IPS-18c (cell line): ENCODE data around the gene TEX36.
"Not testable (repeated sequence)": the region's sequence is repeated elsewhere in the genome, so short reads cannot be mapped to it uniquely, and the experiment has no call there.

Source experiments
- H3K4me3 ChIP-seq: 2 replicates; pipeline ENCODE4 v1.7.0; 2013; ENCODE audit warnings: low read depth, mild to moderate bottlenecking, low read length, moderate library complexity; ENCODE audit not compliant: insufficient read depth
- H3K9me3 ChIP-seq: one replicate; pipeline ENCODE4 v1.6.1; 2013; ENCODE audit warnings: mild to moderate bottlenecking, low read length, moderate library complexity; ENCODE audit not compliant: control insufficient read depth, insufficient read depth

TEX36 gene

GRCh38 chr10:125696884-125697283, 13.9 kb upstream of the TEX36 start:
- not testable (repeated sequence) for H3K9me3 ChIP-seq, H3K4me3 ChIP-seq

- H3K4me3 ChIP-seq: no peak overlapping the region
These were observed 11.9 kb upstream of the TEX36 start for GRCh38 chr10:125694883-125695282.

GRCh38 chr10:125693524-125693847, 10.5 kb upstream of the TEX36 start:
- Histone ChIP-seq H3K9me3 (no peaks in the 10 kb centered on the region), H3K4me3 (no peak overlapping the region)

More at GRCh38 chr10:125694883-125695282, 11.9 kb upstream of the TEX36 start:
- H3K9me3 ChIP-seq: no peaks in the 10 kb centered on the region

GRCh38 chr10:125692601-125693523, 9.9 kb upstream of the TEX36 start:
- H3K9me3 ChIP-seq: no peaks in the 10 kb centered on the region
- no peak overlapping the region for H3K4me3 ChIP-seq

- Histone ChIP-seq H3K9me3 (no peaks in the 10 kb centered on the region), H3K4me3 (no peak overlapping the region)
These were observed 9.2 kb upstream of the TEX36 start for GRCh38 chr10:125692196-125692595.

GRCh38 chr10:125691160-125691981, 8.4 kb upstream of the TEX36 start:
- H3K9me3 ChIP-seq: no peaks in the 10 kb centered on the region
- H3K4me3 ChIP-seq: no peak overlapping the region

GRCh38 chr10:125689955-125690569, 7.1 kb upstream of the TEX36 start:
- H3K9me3 ChIP-seq: no peaks in the 10 kb centered on the region
- H3K4me3 ChIP-seq: no peak overlapping the region

GRCh38 chr10:125687507-125688185, 4.7 kb upstream of the TEX36 start:
- H3K9me3 ChIP-seq: peaks cover 2% of the 10 kb centered on the region
- no peak overlapping the region for H3K4me3 ChIP-seq

- H3K4me3 ChIP-seq: no peak overlapping the region
These were observed 1.6 kb upstream of the TEX36 start for GRCh38 chr10:125684581-125684980.

GRCh38 chr10:125683821-125684220, 858 bp upstream of the TEX36 start:
- H3K9me3 ChIP-seq: peaks cover 2% of the 10 kb centered on the region
- H3K4me3 ChIP-seq: no peak overlapping the region

More at GRCh38 chr10:125684581-125684980, 1.6 kb upstream of the TEX36 start:
- peaks cover 2% of the 10 kb centered on the region for H3K9me3 ChIP-seq

- Histone ChIP-seq H3K9me3 (peaks cover 2% of the 10 kb centered on the region), H3K4me3 (no peak overlapping the region)
These were observed 3.5 kb downstream of the TEX36 start for GRCh38 chr10:125679436-125679835.

GRCh38 chr10:125672884-125673283, 10.1 kb downstream of the TEX36 start:
- Histone ChIP-seq H3K4me3 (no peak overlapping the region), H3K9me3 (no peaks in the 10 kb centered on the region)

GRCh38 chr10:125662584-125662983, 20.4 kb downstream of the TEX36 start:
- no peak overlapping the region for H3K4me3 ChIP-seq
- H3K9me3 ChIP-seq: peaks cover 3% of the 10 kb centered on the region

GRCh38 chr10:125661941-125662515, 20.9 kb downstream of the TEX36 start:
- Histone ChIP-seq H3K9me3 (no peaks in the 10 kb centered on the region), H3K4me3 (no peak overlapping the region)

GRCh38 chr10:125661431-125661940, 21.5 kb downstream of the TEX36 start:
- no peak overlapping the region; the same call in 1 of the 2 replicates for H3K4me3 ChIP-seq
- H3K9me3 ChIP-seq: no peaks in the 10 kb centered on the region

GRCh38 chr10:125659071-125659470, 23.9 kb downstream of the TEX36 start:
- no peaks in the 10 kb centered on the region for H3K9me3 ChIP-seq
- no peak overlapping the region for H3K4me3 ChIP-seq

- no peaks in the 10 kb centered on the region for H3K9me3 ChIP-seq
- no peak overlapping the region for H3K4me3 ChIP-seq
These were observed 26.4 kb downstream of the TEX36 start for GRCh38 chr10:125656523-125656922.
